GM19043 (cell line): Measurements from ENCODE around the gene SELENOF.

Experiments used
- ATAC-seq: cut with Tn5 transposase; IDR thresholded peaks from one replicate; pipeline ENCODE4 v1.9.1; 2021; ENCODE audit warnings: low read depth; ENCODE audit not compliant: unreplicated experiment

SELENOF gene

DNA sequence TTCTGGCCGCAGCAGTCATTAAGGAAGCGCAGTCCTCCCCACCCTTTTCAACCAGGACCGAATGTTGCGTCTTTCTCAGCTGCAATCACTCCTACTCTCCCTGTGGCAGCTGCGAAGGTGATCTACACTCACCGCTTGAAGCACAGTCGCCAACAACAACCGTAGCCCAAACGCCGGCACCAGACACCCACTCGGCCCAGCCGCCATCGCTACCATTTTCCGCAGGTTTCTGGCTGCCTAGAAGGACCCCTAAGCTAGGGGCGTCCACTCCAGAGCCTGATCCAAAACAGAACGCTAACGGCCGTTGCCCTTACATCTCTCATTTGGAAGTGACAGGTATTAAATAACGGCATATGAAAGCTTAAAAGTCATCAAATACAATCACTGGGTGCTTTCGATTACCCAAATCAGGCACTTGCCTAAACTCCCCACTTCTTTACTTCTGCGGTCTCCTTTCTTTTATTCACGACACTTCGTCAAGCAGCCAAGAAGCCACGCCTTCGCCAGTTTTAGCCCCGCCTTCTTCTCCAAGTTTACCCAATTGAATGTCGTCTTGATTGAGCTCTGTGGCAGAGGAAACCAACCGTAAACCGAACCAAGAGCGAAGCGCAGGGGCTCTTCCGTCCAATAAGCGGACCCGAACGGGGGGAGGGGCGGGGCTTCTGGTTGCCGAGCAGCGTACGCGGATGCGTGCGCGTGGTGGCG is at the start of gene SELENOF:
Gene SELENOF, minus strand, starts transcription at position 231 of the 705 bp plus-strand sequence. Its CDS starts 15 bp downstream, at position 216.
- peak; percentile 80 for ATAC-seq

DNA sequence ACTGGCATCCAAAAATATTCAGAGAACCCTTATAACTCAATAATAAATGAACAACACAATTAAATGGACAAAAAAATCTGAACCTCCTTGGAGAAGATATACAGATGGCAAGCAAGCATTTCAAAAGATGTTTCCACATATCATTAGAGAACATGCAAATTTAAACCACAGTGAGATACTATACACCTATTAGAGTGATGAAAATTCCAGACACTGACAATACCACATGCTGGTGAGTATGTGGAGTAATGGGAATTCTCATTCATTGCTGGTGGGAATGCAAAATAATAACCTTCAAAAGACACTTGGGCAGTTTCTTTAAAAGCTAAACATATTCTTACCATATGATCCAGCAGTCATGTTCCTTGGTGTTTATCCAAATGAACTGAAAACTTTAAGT is 46.6 kb upstream of the SELENOF start:
- no peak for ATAC-seq

DNA sequence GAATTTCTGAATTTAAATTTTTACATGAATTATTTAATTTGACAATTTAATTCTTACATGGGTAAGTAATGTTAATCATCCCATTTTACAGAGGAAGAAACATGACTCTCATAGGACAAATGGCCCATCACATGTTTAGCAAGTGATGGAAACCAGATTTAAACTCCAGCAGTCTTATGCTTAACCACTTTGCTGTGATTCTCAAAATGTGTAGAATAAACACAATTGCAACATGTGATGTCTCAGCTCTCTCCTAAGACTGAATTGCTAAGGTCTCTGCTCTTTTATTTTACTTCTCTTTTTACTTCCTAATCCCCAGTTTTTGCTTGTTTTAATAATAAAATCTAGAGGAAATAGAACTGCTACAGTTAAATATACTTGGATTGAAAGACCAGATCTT is 43.3 kb upstream of the SELENOF start:
- ATAC-seq = no peak

GRCh38 chr1:86956221-86956620 is 42.3 kb upstream of the SELENOF start:
- ATAC-seq = no peak

DNA sequence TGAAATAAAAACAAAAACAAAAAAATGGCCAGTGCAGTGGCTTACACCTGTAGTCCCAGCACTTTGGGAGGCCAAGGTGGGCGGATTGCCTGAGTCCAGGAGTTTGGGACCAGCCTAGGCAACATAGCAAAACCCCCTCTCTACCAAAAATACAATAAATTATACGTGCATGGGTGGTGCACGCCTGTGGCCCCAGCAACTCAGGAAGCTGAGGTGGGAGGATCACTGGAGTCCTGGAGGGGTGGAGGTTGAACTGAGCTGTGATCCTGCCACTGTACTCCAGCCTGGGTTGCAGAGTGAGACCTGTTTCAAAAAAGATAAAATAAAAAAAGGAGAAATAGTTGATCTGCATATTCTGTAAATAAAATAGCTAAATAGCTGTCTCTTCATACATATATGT is 41.8 kb upstream of the SELENOF start:
- ATAC-seq = no peak

GRCh38 chr1:86953167-86953566 is 39.2 kb upstream of the SELENOF start:
- no peak for ATAC-seq

GRCh38 chr1:86951430-86951829 is 37.5 kb upstream of the SELENOF start:
- ATAC-seq = no peak

DNA sequence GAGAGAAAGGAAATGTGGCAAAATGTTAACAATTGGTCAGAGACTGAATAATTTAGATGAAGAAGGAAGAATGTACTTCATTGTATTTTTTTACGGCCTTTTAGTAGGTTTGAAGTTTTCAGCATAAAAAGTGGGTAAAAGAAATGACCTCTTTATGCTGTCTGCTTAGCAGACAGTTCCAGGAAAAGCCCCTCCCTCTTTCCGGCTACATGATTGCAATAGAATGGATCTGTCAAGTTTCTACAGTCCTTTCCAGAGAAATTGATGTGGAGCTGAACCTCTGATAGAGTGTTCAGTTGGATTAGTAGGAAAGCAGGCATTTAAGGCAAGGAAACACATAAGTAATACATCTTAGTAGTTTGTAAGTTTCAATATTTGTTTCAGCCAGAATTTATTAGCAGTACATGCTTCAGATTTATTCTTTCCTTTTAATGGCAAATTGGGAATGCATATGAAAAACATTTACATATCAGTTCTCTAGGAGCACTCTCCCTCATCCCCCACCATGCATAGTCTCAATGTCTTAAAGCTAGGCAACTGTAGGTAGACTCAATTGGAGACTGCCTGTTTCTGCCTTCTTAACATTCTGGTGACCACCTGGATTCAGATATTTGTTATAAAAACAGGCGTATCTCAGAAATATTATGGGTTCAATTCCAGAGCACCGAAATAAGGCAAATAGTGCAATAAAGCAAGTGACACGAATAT is 36.9 kb upstream of the SELENOF start:
- ATAC-seq = no peak

GRCh38 chr1:86948212-86948611 is 34.3 kb upstream of the SELENOF start:
- ATAC-seq = no peak

- ATAC-seq = no peak
Measured at GRCh38 chr1:86942743-86943142, 28.8 kb upstream of the SELENOF start.

DNA sequence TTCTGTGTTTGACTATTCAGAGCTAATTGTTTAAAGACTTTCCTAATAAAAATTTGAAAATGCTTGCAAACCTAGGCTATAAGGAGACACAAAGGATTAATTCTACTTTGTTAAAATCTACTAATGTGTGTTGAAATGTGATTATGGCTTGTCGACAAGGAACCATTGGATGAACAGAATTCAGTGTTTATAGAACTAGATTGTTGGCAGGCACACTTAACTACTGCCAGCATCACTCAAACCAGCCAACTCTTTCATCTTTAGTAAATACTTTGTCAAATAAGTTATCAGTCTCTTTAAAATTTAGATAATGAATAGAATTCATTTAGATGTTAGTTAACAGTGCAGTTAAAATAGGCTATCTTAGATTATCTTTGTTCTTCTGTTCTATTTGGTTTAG is 28.1 kb upstream of the SELENOF start:
- ATAC-seq = no peak

GRCh38 chr1:86940599-86940998 is 26.7 kb upstream of the SELENOF start:
- no peak for ATAC-seq

GRCh38 chr1:86939406-86939805 is 25.5 kb upstream of the SELENOF start:
- no peak for ATAC-seq

GRCh38 chr1:86938855-86939254 is 24.9 kb upstream of the SELENOF start:
- no peak for ATAC-seq

DNA sequence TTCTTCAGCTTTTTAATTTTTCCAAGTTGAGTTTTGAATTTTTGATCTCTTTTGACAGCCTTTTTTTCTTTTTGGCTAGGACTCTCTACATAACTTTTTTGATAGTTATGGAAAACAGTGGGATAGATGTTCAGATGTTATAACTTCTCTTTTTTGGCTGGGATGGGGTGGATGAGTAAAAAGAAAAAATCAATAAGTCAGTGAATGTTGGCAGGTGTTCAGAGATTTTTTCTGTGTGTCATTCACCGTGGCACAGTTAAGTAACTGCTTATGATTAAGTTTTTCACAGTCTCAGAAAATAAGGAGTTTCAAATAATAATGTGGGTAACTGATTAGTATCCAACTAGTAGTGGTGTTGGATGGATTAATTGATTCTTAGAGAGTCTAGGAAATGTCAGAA is 24.5 kb upstream of the SELENOF start:
- ATAC-seq = no peak

- no peak for ATAC-seq
Measured at GRCh38 chr1:86933562-86934377, 19.8 kb upstream of the SELENOF start.

GRCh38 chr1:86933051-86933450 is 19.1 kb upstream of the SELENOF start:
- ATAC-seq = no peak

DNA sequence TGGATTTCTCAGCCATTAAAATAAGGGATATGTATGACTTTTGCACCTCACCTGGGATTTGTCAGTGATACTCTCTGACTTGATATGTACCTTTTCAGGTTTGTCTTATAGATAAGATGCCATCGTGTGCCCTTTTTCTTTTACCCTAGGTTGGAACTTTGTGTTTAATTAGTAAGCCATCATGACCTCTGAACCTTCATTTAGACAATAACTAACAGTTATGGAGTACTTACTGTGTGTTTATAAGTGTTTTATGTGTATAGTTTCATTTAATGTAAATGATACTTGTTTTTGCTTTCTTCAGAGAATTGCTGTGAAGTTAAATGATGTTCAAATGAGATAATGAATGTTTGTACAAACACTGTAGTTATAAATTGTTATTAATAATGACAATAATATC is 14.9 kb upstream of the SELENOF start:
- no peak for ATAC-seq

GRCh38 chr1:86926883-86927282 is 13.0 kb upstream of the SELENOF start:
- ATAC-seq = no peak

GRCh38 chr1:86925742-86926141 is 11.8 kb upstream of the SELENOF start:
- ATAC-seq = no peak

DNA sequence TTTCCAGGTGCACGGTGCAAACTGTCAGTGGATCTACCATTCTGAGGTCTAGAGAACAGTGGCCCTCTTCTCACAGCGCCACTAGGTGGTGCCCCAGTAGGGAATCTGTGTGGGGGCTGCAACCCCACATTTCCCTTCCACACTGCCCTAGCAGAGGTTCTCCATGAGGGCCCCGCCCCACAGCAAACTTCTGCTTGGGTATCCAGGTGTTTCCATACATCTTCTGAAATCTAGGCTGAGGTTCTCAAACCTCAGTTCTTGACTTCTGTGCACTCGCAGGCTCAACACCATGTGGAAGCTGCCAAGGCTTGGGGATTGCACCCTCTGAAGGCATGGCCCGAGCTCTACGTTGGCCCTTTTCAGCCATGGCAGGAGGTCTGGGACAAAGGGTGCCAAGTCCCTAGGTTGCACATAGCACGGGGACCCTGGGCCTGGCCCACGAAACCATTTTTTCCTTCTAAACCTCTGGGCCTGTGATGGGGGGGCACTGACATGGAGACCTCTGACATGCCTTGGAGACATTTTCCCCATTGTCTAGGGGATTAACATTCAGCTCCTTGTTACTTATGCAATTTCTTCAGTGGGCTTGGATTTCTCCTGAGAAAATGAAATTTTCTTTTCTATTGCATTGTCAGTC is 10.5 kb upstream of the SELENOF start:
- ATAC-seq = no peak
